Effector memory CD8-positive, alpha-beta T cell (primary cell): ENCODE measurements around the gene CCDC190.
"Not testable (repeated sequence)": the region's sequence is repeated elsewhere in the genome, so short reads cannot be mapped to it uniquely, and the experiment has no call there.

Experiments
- ATAC-seq: fragments of 150-1000 bp; cut with Tn5 transposase; replicated peaks from 2 replicates; pipeline ENCODE4 v1.10.0; 2021; ENCODE audit warnings: mild to moderate bottlenecking, moderate library complexity
- DNase-seq, 3 experiments: peaks; one replicate each; pipeline ENCODE4 v3.0.0; 2021
- H3K27ac Mint-ChIP-seq, 2 donors: one replicate each; pipeline ENCODE4 v1.8.0; 2022; ENCODE audit warnings: mild to moderate bottlenecking in 2 of 2, mixed read lengths in 2 of 2, moderate library complexity in 2 of 2
- H3K27me3 Mint-ChIP-seq, 2 donors: one replicate each; pipeline ENCODE4 v1.8.0; 2022; ENCODE audit warnings: mixed read lengths in 2 of 2
- H3K36me3 Mint-ChIP-seq: one replicate; pipeline ENCODE4 v1.8.0; 2022; ENCODE audit warnings: mild to moderate bottlenecking, moderate library complexity, mixed read lengths; ENCODE audit not compliant: insufficient read depth
- H3K4me1 Mint-ChIP-seq, 2 donors: one replicate each; pipeline ENCODE4 v1.8.0; 2022; ENCODE audit warnings: low read depth in 2 of 2, mixed read lengths in 2 of 2
- H3K4me3 Mint-ChIP-seq, 2 donors: one replicate each; pipeline ENCODE4 v1.8.0; 2022; ENCODE audit warnings: mild to moderate bottlenecking in 2 of 2, mixed read lengths in 2 of 2, moderate library complexity in 2 of 2
- H3K9me3 Mint-ChIP-seq, 2 donors: one replicate each; pipeline ENCODE4 v1.8.0; 2022; ENCODE audit warnings: mixed read lengths in 2 of 2

The CCDC190 gene

GRCh38 chr1:162840250-162840839 is 20.6 kb downstream of the CCDC190 start:
- no peak overlapping the region for H3K27ac Mint-ChIP-seq
- ATAC-seq (no peak), DNase-seq (no peak)
- H3K4me1 Mint-ChIP-seq: no peaks in the 10 kb centered on the region
- H3K9me3 Mint-ChIP-seq: peaks cover 0 to 3% of the 10 kb centered on the region in 2 donors
- peaks cover 10 to 13% of the 10 kb centered on the region in 2 donors for H3K27me3 Mint-ChIP-seq
- H3K36me3 Mint-ChIP-seq: no peaks in the 10 kb centered on the region
- no peak overlapping the region for H3K4me3 Mint-ChIP-seq

- Mint-ChIP-seq H3K4me3 (no peak overlapping the region), H3K36me3 (no peaks in the 10 kb centered on the region), H3K27ac (no peak overlapping the region), H3K9me3 (peaks cover 0 to 3% of the 10 kb centered on the region in 2 donors), H3K4me1 (peaks cover 4 to 7% of the 10 kb centered on the region in 2 donors), H3K27me3 (peaks cover 10 to 13% of the 10 kb centered on the region in 2 donors)
- ATAC-seq (no peak), DNase-seq (no peak)
These were observed 22.1 kb downstream of the CCDC190 start for GRCh38 chr1:162838863-162839262.

GRCh38 chr1:162835157-162835899 is 25.6 kb downstream of the CCDC190 start:
- Mint-ChIP-seq H3K4me3 (no peak overlapping the region), H3K36me3 (no peaks in the 10 kb centered on the region), H3K9me3 (peaks cover 0 to 3% of the 10 kb centered on the region in 2 donors), H3K27ac (peak overlapping the region in 1 of 2 donors; percentile 2), H3K4me1 (peaks cover 4 to 7% of the 10 kb centered on the region in 2 donors), H3K27me3 (peaks cover 5 to 6% of the 10 kb centered on the region in 2 donors)
- DNase-seq (no peak), ATAC-seq (no peak)

- Mint-ChIP-seq H3K4me1 (peaks cover 4 to 7% of the 10 kb centered on the region in 2 donors), H3K36me3 (no peaks in the 10 kb centered on the region), H3K27me3 (no peaks in the 10 kb centered on the region), H3K27ac (no peak overlapping the region), H3K9me3 (no peaks in the 10 kb centered on the region), H3K4me3 (no peak overlapping the region)
- ATAC-seq: no peak
- DNase-seq: no peak
These were observed 28.5 kb downstream of the CCDC190 start for GRCh38 chr1:162832470-162832869.

GRCh38 chr1:162829268-162829667 is 31.7 kb downstream of the CCDC190 start:
- no peaks in the 10 kb centered on the region for H3K36me3 Mint-ChIP-seq
- H3K27me3 Mint-ChIP-seq: peaks cover 0 to 9% of the 10 kb centered on the region in 2 donors
- H3K9me3 Mint-ChIP-seq: no peaks in the 10 kb centered on the region
- H3K4me3 Mint-ChIP-seq: no peak overlapping the region
- DNase-seq (no peak), ATAC-seq (no peak)
- H3K4me1 Mint-ChIP-seq: no peaks in the 10 kb centered on the region
- no peak overlapping the region for H3K27ac Mint-ChIP-seq

GRCh38 chr1:162823771-162824525 is 37.0 kb downstream of the CCDC190 start:
- Mint-ChIP-seq H3K27ac (peak overlapping the region; percentile 79 to 88), H3K4me1 (peaks cover 13 to 25% of the 10 kb centered on the region in 2 donors), H3K27me3 (peaks cover 6 to 9% of the 10 kb centered on the region in 2 donors), H3K4me3 (no peak overlapping the region), H3K36me3 (no peaks in the 10 kb centered on the region), H3K9me3 (no peaks in the 10 kb centered on the region)
- ATAC-seq (peak; percentile 4), DNase-seq (no peak)

- Mint-ChIP-seq H3K27me3 (peaks cover 6 to 9% of the 10 kb centered on the region in 2 donors), H3K9me3 (no peaks in the 10 kb centered on the region), H3K4me1 (peaks cover 13 to 25% of the 10 kb centered on the region in 2 donors), H3K4me3 (peak overlapping the region; percentile 80 to 81), H3K36me3 (no peaks in the 10 kb centered on the region), H3K27ac (peak overlapping the region; percentile 79 to 88)
- ATAC-seq: peak; percentile 85
- DNase-seq: no peak
These were observed 37.7 kb downstream of the CCDC190 start for GRCh38 chr1:162823231-162823630.

GRCh38 chr1:162822391-162823200 is 38.4 kb downstream of the CCDC190 start:
- Mint-ChIP-seq H3K4me3 (peak overlapping the region; percentile 80 to 81), H3K27ac (peak overlapping the region; percentile 79 to 88), H3K36me3 (no peaks in the 10 kb centered on the region), H3K9me3 (no peaks in the 10 kb centered on the region), H3K27me3 (peaks cover 6 to 9% of the 10 kb centered on the region in 2 donors), H3K4me1 (peaks cover 13 to 25% of the 10 kb centered on the region in 2 donors)
- DNase-seq: no peak
- ATAC-seq: peak; percentile 57

GRCh38 chr1:162818666-162819065 is 42.3 kb downstream of the CCDC190 start:
- not testable (repeated sequence) for H3K36me3 Mint-ChIP-seq, H3K27me3 Mint-ChIP-seq, H3K27ac Mint-ChIP-seq, ATAC-seq, H3K9me3 Mint-ChIP-seq, DNase-seq, H3K4me3 Mint-ChIP-seq
- H3K4me1 Mint-ChIP-seq: peaks cover 13 to 19% of the 10 kb centered on the region in 2 donors

GRCh38 chr1:162818136-162818535 is 42.8 kb downstream of the CCDC190 start:
- peaks cover 12 to 14% of the 10 kb centered on the region in 2 donors for H3K4me1 Mint-ChIP-seq
- ATAC-seq, H3K27ac Mint-ChIP-seq, DNase-seq, H3K27me3 Mint-ChIP-seq, H3K36me3 Mint-ChIP-seq, H3K9me3 Mint-ChIP-seq, H3K4me3 Mint-ChIP-seq: not testable (repeated sequence)

GRCh38 chr1:162812357-162812756 is 48.6 kb downstream of the CCDC190 start:
- ATAC-seq, H3K36me3 Mint-ChIP-seq, H3K4me3 Mint-ChIP-seq, H3K27ac Mint-ChIP-seq, H3K4me1 Mint-ChIP-seq, H3K9me3 Mint-ChIP-seq, H3K27me3 Mint-ChIP-seq, DNase-seq: not testable (repeated sequence)

GRCh38 chr1:162807503-162807902 is 53.5 kb downstream of the CCDC190 start:
- not testable (repeated sequence) for H3K27me3 Mint-ChIP-seq, H3K9me3 Mint-ChIP-seq, H3K27ac Mint-ChIP-seq, DNase-seq, H3K4me3 Mint-ChIP-seq, H3K4me1 Mint-ChIP-seq, ATAC-seq
- peaks cover 40% of the 10 kb centered on the region for H3K36me3 Mint-ChIP-seq
